Body of pancreas (tissue), 4 donors: ENCODE results near the gene HMX1.

Experiments
- POLR2A ChIP-seq, 3 donors: fragments of 450-650 bp; IDR thresholded peaks; one replicate each; pipeline ENCODE4 v1.6.1; 2016; ENCODE audit warnings: antibody characterized with exemption in 3 of 3, mild to moderate bottlenecking in 2 of 3
- TF ChIP-seq, protein P1 (sequence below), 7 experiments: fragments of 450-650 bp in 4 of 7; fragments of 200-600 bp in 3 of 7; sonication (generic) in 3 of 7; IDR thresholded peaks; one replicate each; pipeline ENCODE4 v1.5.1; 2016 to 2019; ENCODE audit warnings: antibody characterized with exemption in 7 of 7

DNA sequence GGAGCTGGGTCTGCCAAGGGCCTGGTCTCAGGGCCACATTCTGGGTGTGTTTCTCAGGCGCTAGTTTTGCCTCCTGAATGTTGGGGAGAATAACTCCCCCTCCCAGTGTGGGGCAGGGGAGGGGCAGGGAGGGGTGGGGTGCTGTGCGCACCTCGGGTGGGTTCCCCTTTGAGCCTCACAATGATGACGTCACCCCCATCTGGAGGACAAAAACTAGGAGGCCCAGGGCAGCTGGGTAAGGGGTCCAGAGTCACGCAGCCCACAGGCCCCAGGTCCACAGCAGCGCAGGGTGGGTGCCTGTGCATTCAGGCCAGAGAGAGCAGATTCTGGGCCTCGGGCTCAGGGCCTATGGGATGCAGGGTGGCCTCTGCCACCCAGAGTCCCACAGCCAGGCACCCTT is 23.7 kb upstream of the HMX1 start:
- TF ChIP-seq, protein P1, sequence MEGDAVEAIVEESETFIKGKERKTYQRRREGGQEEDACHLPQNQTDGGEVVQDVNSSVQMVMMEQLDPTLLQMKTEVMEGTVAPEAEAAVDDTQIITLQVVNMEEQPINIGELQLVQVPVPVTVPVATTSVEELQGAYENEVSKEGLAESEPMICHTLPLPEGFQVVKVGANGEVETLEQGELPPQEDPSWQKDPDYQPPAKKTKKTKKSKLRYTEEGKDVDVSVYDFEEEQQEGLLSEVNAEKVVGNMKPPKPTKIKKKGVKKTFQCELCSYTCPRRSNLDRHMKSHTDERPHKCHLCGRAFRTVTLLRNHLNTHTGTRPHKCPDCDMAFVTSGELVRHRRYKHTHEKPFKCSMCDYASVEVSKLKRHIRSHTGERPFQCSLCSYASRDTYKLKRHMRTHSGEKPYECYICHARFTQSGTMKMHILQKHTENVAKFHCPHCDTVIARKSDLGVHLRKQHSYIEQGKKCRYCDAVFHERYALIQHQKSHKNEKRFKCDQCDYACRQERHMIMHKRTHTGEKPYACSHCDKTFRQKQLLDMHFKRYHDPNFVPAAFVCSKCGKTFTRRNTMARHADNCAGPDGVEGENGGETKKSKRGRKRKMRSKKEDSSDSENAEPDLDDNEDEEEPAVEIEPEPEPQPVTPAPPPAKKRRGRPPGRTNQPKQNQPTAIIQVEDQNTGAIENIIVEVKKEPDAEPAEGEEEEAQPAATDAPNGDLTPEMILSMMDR (IDR thresholded peaks at IDR 0.05): no peak
- no peak for TF ChIP-seq POLR2A (IDR thresholded peaks at IDR 0.05)
